Ascending aorta (tissue), 2 donors: ENCODE data around the gene NUP153. TPM values are rescaled to one million over a fixed set of nuclear protein-coding genes. Genes with fewer than 3 reads are reported as not detected.

Experiments
- DNase-seq, 2 donors: peaks; one replicate each; pipeline ENCODE4 v3.0.0-alpha.2; 2019; ENCODE audit warnings: low spot score in 2 of 2
- H3K27ac ChIP-seq, 2 donors: fragments of 200-600 bp; sonication (generic); one replicate each; pipeline ENCODE4 v1.5.1; 2016 to 2017; ENCODE audit warnings: mild to moderate bottlenecking in 1 of 2
- H3K27me3 ChIP-seq: fragments of 200-600 bp; sonication (generic); one replicate; pipeline ENCODE4 v1.5.1; 2017
- H3K36me3 ChIP-seq, 2 donors: fragments of 200-600 bp; sonication (generic); one replicate each; pipeline ENCODE4 v1.5.1; 2016
- H3K4me1 ChIP-seq, 2 donors: fragments of 200-600 bp; sonication (generic); one replicate each; pipeline ENCODE4 v1.5.1; 2016 to 2017; ENCODE audit warnings: mild to moderate bottlenecking in 1 of 2
- H3K4me3 ChIP-seq, 2 donors: fragments of 200-600 bp; sonication (generic); one replicate each; pipeline ENCODE4 v1.5.1; 2016 to 2017; ENCODE audit warnings: mild to moderate bottlenecking in 1 of 2
- H3K9me3 ChIP-seq, 2 donors: fragments of 200-600 bp; sonication (generic); one replicate each; pipeline ENCODE4 v1.5.1; 2016
- CTCF ChIP-seq, 3 experiments: fragments of 200-600 bp in 2 of 3; fragments of 450-650 bp in 1 of 3; sonication (generic) in 2 of 3; IDR thresholded peaks; one replicate each; pipeline ENCODE4 v1.5.1; 2016 to 2019; ENCODE audit warnings: antibody characterized with exemption in 3 of 3, mild to moderate bottlenecking in 1 of 3, moderate library complexity in 1 of 3
- intact Hi-C: fragments of 100-400 bp; cut with DNase I; formaldehyde crosslinking; loops from one replicate; pipeline ENCODE4 v1.15.1; 2023
- total RNA-seq: library from RNA; depleted of rRNA; stranded (reverse); fragments of >200 nt; gene quantifications from one replicate; pipeline ENCODE4 v1.1.0, GENCODE V29; 2016

The NUP153 gene
- total RNA-seq, 1 donor from 2014 or later = 11.8 TPM

GRCh38 chr6:17628873-17629272, 77.9 kb downstream of the NUP153 start:
- DNase-seq = no peak
- intact Hi-C loops = no loop called here
- Histone ChIP-seq H3K36me3 (peaks cover 34 to 64% of the 10 kb centered on the region in 2 donors), H3K4me1 (peaks cover 0 to 4% of the 10 kb centered on the region in 2 donors), H3K27ac (no peak overlapping the region), H3K4me3 (no peak overlapping the region), H3K9me3 (no peaks in the 10 kb centered on the region), H3K27me3 (no peaks in the 10 kb centered on the region)
- no peak for TF ChIP-seq CTCF (IDR thresholded peaks at IDR 0.05)

GRCh38 chr6:17624396-17624795, 82.3 kb downstream of the NUP153 start:
- Histone ChIP-seq H3K27ac (no peak overlapping the region), H3K4me1 (no peaks in the 10 kb centered on the region), H3K4me3 (no peak overlapping the region), H3K36me3 (peaks cover 21 to 62% of the 10 kb centered on the region in 2 donors), H3K9me3 (no peaks in the 10 kb centered on the region), H3K27me3 (no peaks in the 10 kb centered on the region)
- TF ChIP-seq CTCF (IDR thresholded peaks at IDR 0.05) = no peak
- no peak for DNase-seq
- intact Hi-C loops = no loop called here

DNA sequence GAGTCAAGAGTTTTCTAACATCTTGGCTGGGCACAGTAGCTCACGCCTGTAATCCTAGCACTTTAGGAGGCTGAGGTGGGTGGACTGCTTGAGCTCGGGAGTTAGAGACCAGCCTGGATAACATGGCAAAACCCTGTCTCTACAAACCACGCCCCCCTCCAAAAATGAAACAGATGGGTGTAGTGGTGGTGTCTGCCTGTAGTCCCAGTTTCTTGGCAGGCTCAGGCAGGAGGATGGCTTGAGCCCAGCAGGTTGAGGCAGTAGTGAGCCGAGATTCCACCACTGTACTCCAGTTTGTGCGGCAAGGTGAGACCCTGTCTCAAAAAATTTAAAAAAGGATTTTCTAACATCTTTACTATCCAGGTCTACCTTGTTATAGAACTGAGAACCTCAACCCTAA, 84.6 kb downstream of the NUP153 start:
- no peak for TF ChIP-seq CTCF (IDR thresholded peaks at IDR 0.05)
- H3K4me1 ChIP-seq = no peaks in the 10 kb centered on the region
- peaks cover 10 to 54% of the 10 kb centered on the region in 2 donors for H3K36me3 ChIP-seq
- intact Hi-C loops = no loop called here
- H3K27ac ChIP-seq = no peak overlapping the region
- no peaks in the 10 kb centered on the region for H3K9me3 ChIP-seq
- DNase-seq = no peak
- no peak overlapping the region for H3K4me3 ChIP-seq
- H3K27me3 ChIP-seq = no peaks in the 10 kb centered on the region

GRCh38 chr6:17621003-17621402, 85.7 kb downstream of the NUP153 start:
- Histone ChIP-seq H3K27ac (no peak overlapping the region), H3K36me3 (peaks cover 10 to 54% of the 10 kb centered on the region in 2 donors), H3K4me3 (no peak overlapping the region), H3K27me3 (no peaks in the 10 kb centered on the region), H3K9me3 (no peaks in the 10 kb centered on the region), H3K4me1 (no peaks in the 10 kb centered on the region)
- no peak for TF ChIP-seq CTCF (IDR thresholded peaks at IDR 0.05)
- DNase-seq = no peak
- intact Hi-C loops = no loop called here

DNA sequence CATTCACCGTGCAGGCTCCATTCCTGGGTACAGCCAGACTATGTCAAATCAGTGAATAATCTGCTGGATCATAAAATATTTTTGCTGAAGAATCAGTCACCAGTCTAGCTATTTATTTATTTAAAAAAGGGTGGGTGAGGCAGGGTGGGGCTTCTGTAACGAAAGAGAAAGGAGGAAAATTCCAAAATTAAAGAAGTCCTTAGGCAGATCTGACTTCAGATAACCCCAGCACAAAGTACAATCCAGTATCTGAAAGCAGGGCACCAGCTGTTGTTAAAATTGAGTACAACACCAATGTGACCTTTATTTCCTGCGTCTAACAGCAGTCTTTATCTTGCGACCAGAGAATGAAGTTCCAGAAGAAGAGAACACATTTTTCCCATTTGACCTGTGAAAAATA, 90.9 kb downstream of the NUP153 start:
- no peak overlapping the region for H3K4me3 ChIP-seq
- intact Hi-C loops = no loop called here
- H3K27ac ChIP-seq = no peak overlapping the region
- no peak for DNase-seq
- H3K36me3 ChIP-seq = peaks cover 16 to 44% of the 10 kb centered on the region in 2 donors
- TF ChIP-seq CTCF (IDR thresholded peaks at IDR 0.05) = no peak
- H3K27me3 ChIP-seq = no peaks in the 10 kb centered on the region
- H3K9me3 ChIP-seq = no peaks in the 10 kb centered on the region
- no peaks in the 10 kb centered on the region for H3K4me1 ChIP-seq

DNA sequence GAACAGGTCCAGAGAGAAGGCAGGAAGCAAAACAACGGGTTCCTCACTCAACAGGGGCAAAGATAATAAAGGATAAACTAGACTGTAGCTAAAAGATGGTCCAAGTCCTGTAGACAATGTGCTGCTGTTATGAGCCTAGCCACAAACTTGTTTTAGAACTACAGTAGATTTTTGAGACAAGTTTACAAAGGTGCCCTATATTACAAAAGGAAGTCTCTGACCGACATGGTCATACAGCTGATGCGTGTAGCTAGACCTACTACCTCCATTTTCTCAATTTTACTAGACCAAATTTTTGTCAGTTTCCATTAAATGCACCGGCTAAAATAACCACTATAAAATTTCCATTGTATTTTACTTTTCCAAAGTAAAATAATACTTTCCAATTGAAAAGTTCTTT, 94.7 kb downstream of the NUP153 start:
- TF ChIP-seq CTCF (IDR thresholded peaks at IDR 0.05) = no peak
- intact Hi-C loops = no loop called here
- Histone ChIP-seq H3K27ac (no peak overlapping the region), H3K4me1 (no peaks in the 10 kb centered on the region), H3K27me3 (no peaks in the 10 kb centered on the region), H3K4me3 (no peak overlapping the region), H3K9me3 (no peaks in the 10 kb centered on the region), H3K36me3 (peaks cover 16 to 47% of the 10 kb centered on the region in 2 donors)
- DNase-seq = no peak
